GM10266 (cell line): ENCODE results near the gene NECAB2.

Source experiments
- DNase-seq: peaks from one replicate; pipeline ENCODE4 v3.0.0; 2012; ENCODE audit errors: extremely low spot score
- CTCF ChIP-seq: IDR thresholded peaks from 2 replicates; pipeline ENCODE4 v1.5.1; 2012; ENCODE audit warnings: mild to moderate bottlenecking, low read depth; ENCODE audit not compliant: control insufficient read depth, insufficient read depth; ENCODE audit errors: missing control alignments

Gene NECAB2

GRCh38 chr16:83932955-83933673 lies 34.9 kb upstream of the NECAB2 start:
- TF ChIP-seq CTCF, result no peak

GRCh38 chr16:83933885-83934683 lies 34.0 kb upstream of the NECAB2 start:
- DNase-seq, result no peak
- no peak for TF ChIP-seq CTCF

More at GRCh38 chr16:83932955-83933673, 34.9 kb upstream of the NECAB2 start:
- DNase-seq, result no peak

- TF ChIP-seq CTCF, result no peak
- DNase-seq, result no peak
Observed at GRCh38 chr16:83934684-83934977, 33.4 kb upstream of the NECAB2 start.

GRCh38 chr16:83935005-83935857 lies 32.8 kb upstream of the NECAB2 start:
- TF ChIP-seq CTCF, result no peak
- no peak for DNase-seq

GRCh38 chr16:83935858-83936255 lies 32.2 kb upstream of the NECAB2 start:
- DNase-seq, result no peak
- no peak for TF ChIP-seq CTCF

- no peak for TF ChIP-seq CTCF
- DNase-seq, result no peak
Observed at GRCh38 chr16:83936581-83937165, 31.4 kb upstream of the NECAB2 start.
